TTC549 (cell line): ENCODE results near the gene DLX2.

ENCODE experiments used
- FAIRE-seq: peaks from 2 replicates; lab custom pipeline; 2012; peaks lifted over from hg19 to GRCh38; lab: Jason Lieb, UNC

The DLX2 gene

GRCh38 chr2:172107690-172108586, 5.2 kb upstream of the DLX2 start:
- no peak for FAIRE-seq

DNA sequence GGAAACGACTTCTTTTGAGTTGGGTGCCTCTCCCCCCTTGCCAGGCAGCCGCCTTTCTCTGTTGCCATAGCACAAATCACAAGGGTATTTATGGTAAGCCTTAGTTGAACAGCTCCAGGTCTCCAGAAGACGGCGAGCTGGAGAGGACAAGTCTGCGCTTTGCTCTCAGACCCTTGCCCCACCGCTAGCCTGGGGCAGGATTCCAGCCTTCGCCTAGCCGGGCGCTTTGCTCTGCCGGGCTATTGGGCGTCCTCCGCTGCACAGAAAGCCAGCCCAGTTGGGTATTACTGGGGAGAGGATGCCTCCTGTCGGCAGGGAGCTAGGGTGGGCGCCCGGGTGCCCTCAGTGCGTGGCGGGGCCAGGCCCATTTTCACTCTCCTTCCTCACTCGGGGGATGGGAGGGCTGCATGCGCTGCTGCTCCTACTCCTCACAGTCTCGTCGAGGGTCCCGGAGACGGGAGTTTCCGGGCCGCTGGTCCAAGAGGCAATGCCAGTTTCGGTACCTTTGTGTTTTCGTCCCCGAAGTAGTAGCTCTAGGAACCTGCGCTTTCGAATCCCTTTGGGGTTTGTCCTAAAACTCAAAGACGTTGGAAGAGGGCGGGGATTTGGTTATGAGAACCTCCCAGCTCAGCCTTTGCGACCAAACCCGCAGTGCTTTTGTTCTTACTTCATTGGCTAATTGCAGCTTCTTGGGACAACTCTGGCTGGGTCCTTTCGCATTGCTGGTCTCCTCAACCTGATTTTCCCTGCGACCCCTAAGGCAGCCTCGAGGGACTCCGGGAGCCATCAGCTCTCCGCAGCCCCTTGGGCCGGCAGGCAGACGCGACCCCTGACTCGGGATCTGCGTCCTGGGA, 3.6 kb upstream of the DLX2 start:
- no peak for FAIRE-seq

DNA sequence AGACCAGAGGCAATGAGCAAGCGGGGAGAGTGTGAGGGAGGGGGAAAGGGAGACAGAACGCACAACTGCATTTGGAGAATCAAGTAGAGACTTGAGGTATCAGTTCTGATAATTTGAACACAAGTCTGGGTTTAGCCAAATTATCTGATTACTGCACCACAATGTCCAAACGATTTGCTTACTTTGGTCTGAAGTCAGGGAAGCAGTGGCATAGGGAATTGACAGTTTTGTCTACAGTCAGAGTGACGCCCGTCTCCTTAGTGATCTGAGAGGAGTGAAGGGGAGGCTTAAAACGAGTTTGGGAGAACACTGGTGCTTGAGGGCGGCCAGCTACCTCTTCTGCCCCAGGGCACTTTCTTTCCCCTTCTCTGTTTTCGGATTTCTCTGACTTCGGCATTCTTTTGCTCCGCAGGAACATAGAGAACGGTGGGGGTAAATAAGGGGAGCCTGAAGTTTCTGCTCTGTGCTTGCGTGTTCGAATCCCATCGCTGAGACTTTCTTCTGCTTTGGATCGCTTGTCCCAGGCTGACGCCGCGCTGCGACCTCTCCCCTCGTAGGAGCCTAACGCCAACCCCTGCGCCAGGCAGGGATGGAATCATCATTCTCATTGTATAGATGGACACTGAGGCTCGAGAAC, 2.9 kb upstream of the DLX2 start:
- no peak for FAIRE-seq

- peak; percentile 89 for FAIRE-seq
These were observed 972 bp upstream of the DLX2 start for GRCh38 chr2:172103471-172104272.

- FAIRE-seq = no peak
These were observed 794 bp downstream of the DLX2 start for GRCh38 chr2:172101821-172102390.

- no peak for FAIRE-seq
These were observed 1.5 kb downstream of the DLX2 start for GRCh38 chr2:172100935-172101820.

GRCh38 chr2:172100080-172100934, 2.4 kb downstream of the DLX2 start:
- FAIRE-seq = no peak

DNA sequence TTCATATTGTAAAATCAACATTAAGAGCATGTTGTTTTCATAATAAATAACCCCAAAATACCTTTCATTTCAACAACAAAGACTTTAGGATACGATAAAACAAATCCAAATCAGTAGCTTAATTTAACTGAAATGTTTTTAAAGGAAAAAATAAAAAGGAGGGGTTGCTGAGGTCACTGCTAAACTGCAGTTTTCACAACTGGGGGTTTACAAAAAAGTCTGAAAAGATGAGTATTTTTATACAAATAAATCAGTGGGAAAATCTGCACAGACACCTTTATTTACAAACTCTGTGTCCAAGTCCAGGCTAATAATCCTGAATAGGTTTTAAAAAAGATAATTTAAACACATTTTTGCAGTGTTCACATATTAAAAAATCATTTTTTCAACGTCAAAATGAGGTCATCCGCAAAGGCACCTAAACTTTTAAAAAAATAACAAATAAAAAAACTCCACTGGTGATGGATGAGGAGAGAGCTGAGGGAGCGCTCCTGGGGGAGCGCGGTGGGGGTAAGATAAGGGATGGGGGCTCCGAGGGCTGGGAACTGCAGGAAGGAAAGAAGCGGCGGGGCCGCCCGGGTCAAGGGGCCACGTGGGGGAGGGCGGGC, 3.1 kb downstream of the DLX2 start:
- FAIRE-seq = peak; percentile 73

DNA sequence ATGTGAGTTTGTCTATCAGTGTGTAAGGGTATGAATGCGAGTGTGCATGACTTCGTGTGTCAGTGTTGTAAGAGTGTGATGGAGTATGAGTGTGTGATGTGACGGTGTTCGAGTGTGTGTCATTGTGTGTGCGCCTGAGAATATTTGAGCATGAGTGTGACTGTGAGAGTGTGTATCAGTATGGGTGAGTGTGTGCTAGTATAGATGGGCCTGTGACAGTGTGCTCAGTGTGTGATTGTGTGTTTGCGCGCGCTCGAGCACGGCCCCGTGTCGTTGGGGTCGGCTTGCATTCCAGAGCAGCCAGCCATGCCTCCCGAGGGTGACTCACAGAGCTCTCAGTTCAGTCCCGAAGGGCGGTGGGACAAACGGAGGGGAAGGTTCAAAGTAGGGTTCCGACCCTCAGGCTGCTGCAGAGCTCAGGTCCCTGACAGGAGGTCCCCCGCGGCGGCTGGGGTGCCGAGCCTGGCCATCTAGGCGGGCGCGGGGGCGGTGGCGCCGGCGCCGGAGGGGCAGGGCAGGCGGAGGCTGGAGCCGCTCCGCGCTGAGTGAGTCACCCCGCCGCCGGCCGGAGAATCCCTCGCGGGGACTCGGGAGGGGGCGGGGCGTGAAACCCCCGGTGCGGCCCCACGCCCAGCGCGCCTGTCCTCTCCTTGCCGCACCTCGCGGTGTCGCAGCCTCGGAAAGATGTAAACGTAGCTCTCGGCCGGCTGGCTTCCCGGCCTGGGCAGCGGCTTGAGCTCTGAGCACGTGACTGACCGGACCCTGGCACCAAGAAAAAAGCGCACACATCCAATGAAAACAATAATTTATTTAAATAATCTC, 3.8 kb downstream of the DLX2 start:
- FAIRE-seq = no peak

DNA sequence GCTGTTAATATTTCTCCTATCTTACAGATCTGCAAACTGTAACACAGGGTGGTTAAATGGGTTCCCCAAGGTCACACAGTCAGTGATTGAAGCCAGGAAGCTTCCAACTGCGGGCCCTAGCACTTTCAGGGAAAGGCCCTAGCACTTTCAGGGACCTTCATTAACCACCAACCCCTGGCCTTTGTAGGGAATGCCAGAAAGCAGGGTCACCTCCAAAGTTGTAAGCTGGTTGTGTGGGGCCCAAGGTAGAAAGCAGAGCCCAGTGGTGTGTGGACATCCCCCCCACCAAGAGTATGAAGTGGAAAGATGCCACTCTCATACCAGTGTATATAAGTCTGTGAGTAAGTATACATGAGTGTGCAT, 4.4 kb downstream of the DLX2 start:
- no peak for FAIRE-seq

DNA sequence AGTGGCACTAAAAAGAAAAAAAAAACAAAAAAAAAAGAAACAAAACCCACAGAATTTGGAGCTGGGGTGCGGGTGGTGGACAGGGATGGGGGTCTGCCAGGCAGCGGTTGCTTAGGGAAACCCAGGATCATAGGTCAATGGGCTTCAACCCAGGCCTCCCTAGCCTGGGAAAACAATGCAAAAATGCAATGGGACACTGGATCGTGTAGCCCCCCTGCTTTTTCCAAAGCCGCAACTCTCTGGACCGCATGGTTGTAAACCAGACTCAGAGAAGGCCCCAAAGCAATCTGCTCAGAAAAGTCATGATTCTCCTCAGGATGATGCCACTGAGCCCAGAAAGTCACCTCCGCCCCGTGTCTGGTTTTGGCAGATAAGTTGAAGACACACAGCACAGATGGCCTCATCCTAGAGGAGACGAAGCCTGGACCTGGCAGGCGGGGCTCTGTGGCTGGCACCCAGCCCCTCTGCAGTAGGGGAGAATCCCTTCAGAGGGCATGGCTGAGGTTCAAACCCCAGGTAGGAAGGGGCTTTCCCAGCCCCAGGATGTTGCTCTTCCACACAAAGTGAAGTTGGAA, 5.1 kb downstream of the DLX2 start:
- FAIRE-seq = no peak

DNA sequence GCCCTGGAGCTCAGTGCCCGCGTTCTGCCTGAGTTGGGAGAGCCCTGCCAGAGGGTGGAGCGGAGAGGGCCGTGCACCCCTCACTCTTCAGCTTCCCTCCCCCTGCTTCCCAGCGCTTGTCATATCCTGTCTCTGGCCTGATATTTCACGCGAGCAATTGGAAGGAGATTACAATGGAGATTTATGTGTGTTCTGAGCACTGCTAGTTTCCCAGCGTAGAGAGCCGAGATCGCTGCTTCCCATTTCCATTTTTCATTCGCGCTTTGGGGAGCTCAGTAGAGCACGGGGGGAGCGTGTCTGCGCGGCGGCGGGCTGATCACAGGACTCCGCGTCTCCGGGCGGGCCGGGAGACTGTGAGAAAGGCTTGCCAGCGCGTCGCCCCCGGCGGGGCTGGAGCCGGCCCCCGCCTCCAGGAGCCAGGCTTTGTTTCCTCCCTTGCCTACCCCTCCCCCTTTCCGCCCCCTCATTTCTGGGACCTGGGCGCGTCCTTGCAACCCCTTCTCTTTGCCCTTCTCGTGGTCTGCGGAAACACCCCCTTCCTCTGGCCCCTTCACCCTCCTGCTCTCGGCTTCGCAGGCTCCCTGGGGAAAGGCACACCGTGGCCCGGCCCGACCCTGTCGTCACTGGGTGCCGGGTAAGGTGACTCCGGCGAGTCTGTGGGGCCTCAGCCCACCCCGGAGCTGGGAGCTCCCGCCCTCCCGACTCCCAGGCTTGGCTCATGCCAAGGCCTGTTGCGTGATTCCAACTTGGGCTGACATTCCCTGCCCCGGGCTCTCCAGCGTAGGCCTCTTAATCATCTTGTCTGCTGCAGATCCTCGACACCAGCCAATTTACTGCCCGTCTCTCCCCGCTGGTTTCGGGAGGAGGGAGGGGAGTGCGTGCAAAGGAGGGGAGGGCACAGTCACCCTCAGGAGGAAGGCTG, 5.8 kb downstream of the DLX2 start:
- FAIRE-seq = peak; percentile 42

GRCh38 chr2:172095905-172096625, 6.6 kb downstream of the DLX2 start:
- no peak for FAIRE-seq

DNA sequence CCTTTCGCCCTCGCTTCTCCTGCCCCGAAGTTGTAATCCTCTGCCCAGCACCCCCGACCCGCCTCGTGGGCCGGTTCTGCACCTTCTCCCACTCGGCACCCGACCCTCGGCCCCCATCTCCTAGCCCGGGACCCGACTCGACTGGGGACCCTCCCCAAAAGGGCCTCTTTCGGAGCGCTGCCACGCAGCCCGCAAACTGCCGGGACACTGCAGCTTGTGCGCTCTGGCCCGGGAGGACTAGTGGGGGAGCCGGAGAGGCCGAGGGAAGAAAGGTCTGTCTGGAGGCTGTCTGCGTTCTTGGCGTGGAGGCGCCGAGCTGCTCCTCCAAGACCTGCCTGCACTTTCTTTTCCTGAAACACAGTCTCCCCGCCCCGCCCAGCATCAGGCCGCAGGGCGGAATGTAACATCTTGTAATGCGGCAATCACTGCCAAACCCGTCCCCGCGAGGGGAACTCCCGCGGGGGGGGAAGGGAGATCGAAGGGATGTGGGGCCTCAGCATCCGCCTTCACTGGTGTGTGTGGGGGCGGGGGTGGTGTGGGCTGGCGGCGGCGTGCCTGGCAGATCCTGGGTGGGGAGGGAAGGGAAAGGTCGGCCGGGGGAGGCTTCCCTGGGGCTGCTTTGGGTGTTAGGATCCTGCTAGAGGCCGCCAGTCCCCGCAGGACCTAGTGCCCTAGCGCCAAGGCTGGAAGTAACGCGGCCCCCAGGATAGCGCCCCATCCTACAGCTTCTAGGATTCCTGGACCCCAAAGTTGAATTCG, 7.4 kb downstream of the DLX2 start:
- FAIRE-seq = no peak
